ENCODE data around the gene DCPS.
"Not testable (repeated sequence)": the region's sequence is repeated elsewhere in the genome, so short reads cannot be mapped to it uniquely, and the experiment has no call there.

The DCPS gene

DNA sequence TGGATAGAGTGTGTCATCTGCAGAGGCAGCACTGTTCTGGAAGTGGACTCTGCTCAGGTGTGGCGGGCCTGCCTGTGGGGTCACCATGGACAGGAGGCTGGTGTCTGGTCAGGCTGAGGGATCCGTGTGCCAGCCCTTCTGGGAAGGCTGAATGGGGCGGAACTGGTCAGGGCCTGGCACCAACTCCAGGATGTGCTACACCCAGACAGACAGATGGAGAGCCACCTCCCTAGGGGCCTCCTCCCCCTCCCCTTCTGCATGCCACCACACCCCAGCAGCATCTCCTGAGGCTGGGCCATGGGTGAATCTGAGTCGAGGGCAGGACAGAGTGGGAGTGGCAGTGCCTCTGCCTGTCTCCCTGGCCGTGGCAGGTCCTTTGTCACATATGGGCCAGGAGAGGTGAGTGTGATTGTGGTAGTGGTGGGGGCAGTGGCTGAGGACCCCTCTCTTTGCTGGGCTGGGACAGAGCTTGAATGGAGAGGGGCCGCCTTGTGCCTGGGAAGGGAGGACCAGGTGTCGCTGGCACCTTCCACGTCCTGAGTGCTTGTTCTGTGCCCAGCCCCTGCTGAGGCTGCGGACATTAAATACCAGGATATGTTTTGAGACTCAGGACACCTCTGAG is 80.7 kb downstream of the DCPS start:
- DNase-seq (ENCODE audit: low read depth) = no peak

DNA sequence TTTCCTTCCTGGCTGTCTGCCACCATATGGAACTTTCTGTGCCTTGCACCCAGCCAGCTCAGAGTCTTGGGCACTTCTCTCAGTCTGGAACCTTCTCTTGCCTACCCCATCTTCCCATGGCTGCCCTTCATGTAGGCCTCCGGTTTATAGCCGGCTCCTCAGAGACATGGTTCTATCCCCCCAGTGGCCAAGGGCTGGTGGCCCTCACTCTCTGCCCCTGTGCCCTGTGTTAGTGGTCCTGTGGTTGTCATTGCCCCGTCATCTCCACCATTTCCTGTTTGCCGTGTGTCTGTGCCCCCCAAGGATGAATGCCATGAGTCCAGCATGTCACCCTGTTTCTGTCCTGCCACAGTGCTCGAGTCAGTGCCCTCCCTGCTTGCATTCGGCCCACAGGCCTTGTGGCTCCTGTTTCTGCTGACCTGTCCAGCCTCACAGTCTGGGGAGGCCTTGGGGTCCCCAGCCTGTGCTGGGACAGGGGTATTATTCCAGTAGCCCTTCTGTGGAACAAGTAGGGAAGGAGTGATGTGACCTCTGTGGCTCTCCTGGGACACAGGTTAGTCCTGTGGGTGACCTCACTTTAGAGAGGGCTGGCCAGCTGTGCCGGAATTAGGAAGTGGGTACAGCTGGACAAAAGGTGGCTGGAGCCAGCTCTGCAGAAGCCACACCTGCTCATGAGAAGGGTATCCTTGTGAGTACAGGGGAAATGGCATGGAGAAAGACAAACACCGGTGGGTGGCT is 82.3 kb downstream of the DCPS start:
- no peak for DNase-seq (ENCODE audit: low read depth)

DNA sequence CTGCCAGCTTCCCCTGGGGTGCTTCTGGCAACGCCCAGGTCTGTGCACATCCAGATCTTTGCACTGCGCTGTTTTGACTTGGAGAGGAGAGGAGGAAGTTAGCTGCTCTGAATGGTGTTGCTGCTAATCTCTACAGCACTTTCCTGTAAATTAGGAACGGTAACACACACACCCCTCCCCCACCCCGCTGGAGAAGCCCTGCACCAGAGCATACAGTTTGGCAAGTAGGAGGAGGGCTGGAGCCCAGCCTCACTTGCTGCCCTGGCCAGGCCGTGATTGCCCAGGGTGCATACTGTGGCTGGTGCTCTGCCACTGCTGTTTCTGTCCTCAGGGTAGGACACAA is 82.8 kb downstream of the DCPS start:
- not testable (repeated sequence) for DNase-seq (ENCODE audit: low read depth)

DNA sequence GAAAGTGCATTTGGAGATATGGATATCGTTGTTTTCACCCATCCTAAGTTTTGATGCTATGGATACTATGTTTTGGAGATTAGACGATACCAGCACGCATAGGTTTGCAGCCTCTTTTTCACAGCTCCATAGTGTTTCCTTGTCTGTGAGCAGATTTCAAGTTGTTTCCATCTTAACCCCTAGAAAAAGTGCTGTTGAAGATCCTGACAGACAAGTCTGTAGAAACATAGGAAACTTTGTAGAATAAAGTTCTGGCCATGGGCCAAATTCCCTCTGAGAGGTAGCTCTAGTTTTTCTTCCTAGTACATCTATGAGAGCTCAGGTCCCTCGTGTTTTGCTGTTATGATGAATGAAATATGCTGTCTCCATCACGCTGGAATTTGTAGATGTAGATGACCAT is 84.0 kb downstream of the DCPS start:
- DNase-seq (ENCODE audit: low read depth) = no peak

DNA sequence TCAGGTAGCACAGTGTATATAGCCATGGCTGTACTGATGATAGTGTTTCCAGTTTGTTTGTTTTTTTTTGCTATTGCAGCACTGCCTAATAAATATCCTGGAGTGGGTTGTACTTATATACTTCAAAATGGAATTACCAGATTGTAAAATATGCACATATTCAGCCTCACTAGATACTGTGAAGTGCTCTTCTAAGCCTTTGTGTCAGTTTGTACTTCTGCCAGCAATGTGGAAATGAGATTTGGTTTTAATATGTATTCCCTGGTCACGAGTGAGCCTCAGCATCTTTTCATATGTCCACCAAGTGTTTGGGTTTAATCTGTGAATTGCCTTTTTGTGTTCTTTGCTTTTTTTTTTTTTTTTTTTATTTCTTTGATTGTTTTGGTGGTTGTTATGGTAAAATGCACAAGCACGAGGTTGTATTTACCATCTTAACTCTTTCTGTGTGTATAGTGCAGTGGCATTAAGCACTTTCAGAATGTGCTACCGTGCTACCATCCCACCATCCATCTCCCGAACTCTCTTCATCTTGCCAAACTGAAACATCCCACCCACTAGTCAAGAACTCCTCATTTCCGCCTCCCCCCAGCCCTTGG is 86.5 kb downstream of the DCPS start:
- DNase-seq (ENCODE audit: low read depth) = no peak

DNA sequence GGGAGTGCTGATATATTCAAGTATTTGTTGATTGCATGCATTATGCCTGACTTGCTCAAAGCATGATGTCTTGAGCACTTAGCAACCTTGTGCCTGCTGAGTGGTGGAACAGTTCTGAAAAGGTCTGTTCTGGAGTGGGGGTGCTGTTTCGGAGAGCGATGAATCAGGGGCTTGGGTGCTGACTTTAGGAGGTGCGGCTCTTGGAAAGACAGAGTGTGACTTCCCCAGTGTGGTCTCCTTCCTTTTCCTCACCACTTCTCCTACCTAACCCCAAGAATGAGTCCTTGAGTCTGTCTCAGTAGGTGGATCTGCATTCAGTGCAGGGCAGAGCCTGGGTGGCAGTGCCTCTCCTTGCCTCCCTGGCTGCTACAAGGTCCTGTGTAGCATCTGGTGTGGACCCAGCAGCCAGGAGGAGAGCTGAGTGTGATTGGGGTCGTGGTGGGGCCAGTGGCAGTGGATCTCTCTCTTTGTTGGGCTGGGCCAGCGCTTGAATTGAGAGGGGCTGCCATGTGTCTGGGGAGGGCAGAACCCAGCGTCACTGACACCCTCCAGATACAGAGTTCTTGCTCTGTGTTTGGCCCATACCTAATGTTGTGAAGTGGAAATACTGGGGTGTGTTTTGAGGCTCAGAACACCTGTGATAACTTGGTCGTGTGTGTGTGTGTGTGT is 87.6 kb downstream of the DCPS start:
- no peak for DNase-seq (ENCODE audit: low read depth)

DNA sequence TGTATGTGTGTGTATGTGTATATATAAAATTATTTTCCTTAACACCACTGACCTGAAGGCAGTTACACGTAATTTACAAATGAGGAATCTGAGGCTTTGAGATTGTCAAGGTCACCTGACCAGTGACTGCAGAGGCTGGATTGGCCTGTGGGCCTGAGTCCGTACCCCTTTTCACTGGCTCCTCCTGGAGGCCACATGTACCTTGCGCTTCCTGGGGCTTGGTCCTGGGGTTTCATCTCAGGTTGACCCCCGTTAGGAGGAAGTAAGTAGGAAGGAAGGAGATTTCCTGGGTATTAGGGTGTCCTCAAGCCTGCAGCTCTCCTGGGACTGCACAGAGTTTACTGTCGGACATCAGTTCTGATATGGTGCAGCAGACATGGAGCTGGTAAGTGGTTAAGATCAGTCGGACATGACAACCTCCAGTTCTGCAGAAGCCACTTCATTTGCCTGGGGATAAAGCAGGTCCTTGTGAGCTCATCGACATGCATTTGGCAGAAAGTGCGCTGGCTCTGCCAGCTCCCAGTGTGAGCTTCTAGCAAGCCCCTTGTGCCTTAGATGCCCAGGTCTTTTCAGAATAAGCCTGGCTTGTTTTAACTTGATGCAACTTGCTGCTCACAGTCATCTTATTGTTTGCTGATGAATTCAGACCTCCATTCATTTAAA is 88.2 kb downstream of the DCPS start:
- no peak for DNase-seq (ENCODE audit: low read depth)

DNA sequence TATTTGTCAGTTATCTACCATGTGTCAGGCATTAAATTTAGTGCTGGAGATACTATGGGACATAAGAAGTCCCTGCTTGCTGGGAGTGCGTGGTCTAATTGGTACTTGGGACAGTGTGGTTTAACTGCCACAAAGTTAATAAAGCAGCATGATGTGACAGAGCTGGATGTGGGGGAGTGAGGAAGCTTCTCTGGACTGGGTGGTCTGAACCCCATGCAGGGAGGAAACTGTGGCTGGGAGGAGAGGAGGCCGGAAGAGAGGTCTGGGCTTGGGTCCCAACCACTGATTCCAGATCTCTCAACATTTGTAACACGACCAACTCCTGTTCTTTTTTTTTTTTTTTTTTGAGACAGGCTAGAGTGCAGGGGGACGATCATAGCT is 88.8 kb downstream of the DCPS start:
- no peak for DNase-seq (ENCODE audit: low read depth)

DNA sequence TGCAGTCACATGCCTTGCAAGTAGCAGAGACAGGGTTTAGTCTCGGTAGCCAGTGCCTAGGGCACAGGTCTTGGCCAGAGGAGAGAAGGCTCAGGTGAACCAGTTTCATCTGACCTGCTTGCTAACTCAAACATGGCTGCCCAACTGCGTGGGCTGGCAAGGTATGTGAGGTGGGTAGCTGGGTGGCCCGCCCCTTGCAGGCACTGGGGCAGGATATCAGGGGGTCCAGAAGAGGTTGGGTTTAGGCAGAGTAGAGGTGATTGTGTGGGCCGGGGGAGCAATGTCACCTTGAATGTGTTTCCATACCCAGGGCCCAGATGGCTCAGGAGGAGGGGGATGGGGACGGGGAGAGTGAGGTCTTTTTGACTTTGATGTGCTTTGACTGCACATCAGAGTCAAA is 89.3 kb downstream of the DCPS start:
- DNase-seq (ENCODE audit: low read depth) = no peak

DNA sequence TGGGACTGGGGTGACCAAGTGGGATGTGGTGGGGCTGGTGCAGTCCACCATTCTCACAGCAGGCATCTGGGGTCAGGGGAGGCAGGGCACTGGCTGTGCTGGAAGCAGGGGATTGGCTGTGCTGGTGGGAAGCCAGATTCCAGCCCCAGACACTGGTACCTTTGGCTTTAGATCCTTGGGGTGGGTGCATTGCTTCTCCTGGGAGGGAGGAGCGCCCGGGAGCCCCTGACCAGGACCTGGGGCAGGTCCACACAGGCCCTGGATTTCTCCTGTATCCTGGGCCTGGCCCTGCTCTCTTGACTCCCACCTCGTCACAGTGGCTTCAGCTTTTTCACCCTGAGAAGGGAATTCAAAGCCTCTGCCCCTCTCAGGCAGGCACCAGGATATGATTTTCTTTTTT is 90.2 kb downstream of the DCPS start:
- DNase-seq (ENCODE audit: low read depth) = no peak

DNA sequence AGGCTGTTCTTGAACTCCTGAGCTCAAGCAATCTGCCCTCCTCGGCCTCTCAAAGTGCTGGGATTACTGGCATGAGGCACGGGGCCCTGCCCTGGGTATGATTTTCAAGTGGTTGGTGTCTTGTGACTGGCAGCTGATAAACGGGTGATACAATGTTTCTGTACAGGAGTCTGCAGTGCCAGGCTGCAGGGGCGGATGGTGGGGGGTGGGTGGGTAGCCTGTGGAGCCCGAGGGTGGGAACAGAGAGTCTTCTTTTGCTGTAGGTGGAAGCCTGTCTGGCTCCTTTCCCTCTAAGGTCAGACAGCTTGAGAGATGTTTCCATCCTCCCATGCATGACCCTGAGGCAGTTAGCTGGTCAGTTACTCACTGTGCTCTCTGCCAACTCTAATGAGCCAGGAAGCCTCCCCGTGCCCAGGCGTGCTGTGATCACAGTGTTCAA is 90.8 kb downstream of the DCPS start:
- DNase-seq (ENCODE audit: low read depth) = not testable (repeated sequence)
